GM19043 (cell line): ENCODE measurements around the gene OR5J2.
"Not testable (repeated sequence)": the region's sequence is repeated elsewhere in the genome, so short reads cannot be mapped to it uniquely, and the experiment has no call there.

ENCODE experiments used
- ATAC-seq: cut with Tn5 transposase; IDR thresholded peaks from one replicate; pipeline ENCODE4 v1.9.1; 2021; ENCODE audit warnings: low read depth; ENCODE audit not compliant: unreplicated experiment

Gene OR5J2

DNA sequence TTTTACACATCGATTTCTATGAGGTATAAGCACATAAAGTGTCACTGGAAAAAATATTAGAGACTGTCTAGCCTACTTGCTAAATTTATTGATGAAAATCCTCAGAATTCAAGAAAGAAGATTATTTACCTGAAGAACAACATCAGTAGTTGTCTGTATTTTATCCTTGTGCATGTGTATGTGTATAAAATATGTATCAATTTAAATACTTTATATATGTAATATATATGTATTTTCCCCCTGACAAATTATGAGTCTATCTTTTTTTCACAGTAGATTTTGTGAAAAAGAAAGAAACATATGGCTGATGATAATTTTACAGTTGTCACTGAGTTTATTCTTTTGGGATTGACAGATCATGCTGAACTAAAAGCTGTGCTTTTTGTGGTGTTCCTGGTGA, at the start of gene OR5J2:
OR5J2 (plus strand) TSS at position 301 of the 400 bp plus-strand sequence; CDS start at position 301, 0 bp downstream.
- ATAC-seq, result no peak

DNA sequence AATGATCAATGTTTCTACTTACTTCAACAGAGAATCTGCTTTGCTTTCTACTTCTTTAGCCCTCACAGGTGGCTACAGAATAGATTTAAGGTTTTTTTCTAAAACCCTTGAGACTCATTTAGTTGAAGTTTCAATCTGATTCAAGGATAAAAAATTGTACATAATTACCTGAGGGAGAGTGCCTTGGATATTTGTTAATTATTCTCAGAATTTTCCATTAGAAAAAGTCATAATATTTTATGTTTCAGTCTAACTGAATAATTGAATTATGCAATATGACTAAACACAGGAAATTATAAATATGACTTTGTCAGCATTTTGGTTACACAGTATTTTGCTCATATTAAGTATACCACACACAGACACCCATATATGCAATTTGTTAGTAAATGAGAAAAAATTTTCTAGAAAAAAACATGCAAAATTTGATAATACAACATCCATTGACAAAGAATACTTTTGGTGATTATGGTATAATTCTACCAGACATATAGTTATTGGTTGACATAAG, 36.2 kb upstream of the OR5J2 start, which contains the start of gene OR8J3:
OR8J3 (minus strand) TSS at position 51 of the 511 bp plus-strand sequence. CDS start 2,483 bp downstream, outside the sequence.
- no peak for ATAC-seq

DNA sequence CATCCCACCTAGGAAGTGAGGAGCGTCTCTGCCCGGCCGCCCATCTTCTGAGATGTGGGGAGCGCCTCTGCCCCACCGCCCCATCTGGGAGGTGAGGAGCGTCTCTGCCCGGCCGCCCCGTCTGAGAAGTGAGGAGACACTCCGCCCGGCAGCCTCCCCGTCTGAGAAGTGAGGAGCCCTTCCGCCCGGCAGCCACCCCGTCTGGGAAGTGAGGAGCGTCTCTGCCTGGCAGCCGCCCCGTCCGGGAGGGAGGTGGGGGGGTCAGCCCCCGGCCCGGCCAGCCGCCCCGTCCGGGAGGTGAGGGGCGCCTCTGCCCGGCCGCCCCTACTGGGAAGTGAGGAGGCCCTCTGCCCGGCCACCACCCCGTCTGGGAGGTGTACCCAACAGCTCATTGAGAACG, 32.7 kb upstream of the OR5J2 start:
- not testable (repeated sequence) for ATAC-seq

- ATAC-seq, result no peak
Measured at GRCh38 chr11:56151376-56151775, 25.0 kb upstream of the OR5J2 start.

DNA sequence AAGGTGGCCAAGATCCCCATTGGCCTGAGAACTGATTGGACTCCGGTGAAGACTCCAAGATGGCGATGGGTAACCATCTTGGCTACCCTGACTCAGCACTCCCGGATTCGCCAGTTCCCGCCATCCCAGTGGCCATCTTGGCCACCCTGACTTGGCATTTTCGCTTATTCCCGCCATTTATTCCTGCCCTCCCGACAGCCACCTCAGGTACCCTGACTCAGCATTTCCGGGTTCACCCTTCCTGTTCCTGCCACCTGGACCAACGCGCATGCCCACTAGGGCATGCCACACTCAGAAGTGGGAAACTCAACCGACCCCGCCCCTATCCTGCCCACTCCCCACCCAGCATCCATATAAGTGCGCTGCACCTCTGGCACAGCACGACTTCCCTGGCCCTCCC, 24.1 kb upstream of the OR5J2 start:
- ATAC-seq, result no peak

GRCh38 chr11:56160217-56160616, 16.2 kb upstream of the OR5J2 start, which contains the start of gene OR8K5:
Gene OR8K5, minus strand, starts transcription at chr11:56160317. Its CDS starts 0 bp downstream, at chr11:56160317.
- ATAC-seq, result no peak

GRCh38 chr11:56163804-56164203, 12.6 kb upstream of the OR5J2 start:
- no peak for ATAC-seq

DNA sequence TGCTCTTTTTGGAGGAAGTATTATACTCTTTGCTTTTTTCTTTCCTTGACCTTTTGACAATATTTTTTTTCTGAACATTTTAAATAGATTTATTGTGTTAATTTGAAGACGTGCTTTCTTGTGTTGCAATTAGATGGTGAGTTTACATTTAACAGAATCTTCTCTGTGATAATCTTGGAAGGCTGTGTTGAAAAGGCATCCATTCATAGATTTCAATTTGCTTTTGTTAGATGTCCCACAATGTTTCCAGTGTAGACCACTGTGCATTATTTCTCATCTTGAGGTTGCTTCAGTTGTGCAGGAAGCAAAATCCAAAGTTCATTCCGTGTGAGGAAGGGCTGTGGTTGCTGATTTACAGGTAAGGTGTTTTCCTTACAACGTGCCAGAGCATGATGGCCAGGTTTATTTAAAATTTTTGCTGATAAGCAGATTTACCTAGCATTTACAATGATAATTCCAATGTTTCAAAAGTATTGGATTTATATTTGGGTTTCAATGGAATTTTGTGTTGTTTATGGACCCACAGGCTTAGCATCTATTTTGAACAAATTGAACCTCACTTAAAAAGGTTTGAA, 4.1 kb upstream of the OR5J2 start:
- no peak for ATAC-seq

DNA sequence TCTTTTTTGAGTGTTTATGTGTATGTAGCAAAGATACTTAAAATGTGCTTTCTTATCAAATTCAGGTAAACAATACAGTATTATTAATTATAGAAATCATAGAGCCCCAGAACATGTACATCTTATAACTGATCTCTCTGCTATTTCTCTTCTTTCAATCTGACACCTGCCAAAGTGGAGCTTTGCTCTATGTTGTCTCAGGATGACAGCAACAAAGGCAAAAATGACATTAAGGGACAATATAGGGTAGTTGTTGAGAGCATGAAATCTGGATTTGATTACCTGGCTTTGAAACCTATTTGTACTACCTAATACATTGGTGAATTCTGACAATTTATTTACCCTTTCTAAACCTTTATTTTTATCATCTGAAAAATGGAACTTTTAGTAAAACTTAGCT, 7.0 kb downstream of the OR5J2 start:
- ATAC-seq, result no peak

DNA sequence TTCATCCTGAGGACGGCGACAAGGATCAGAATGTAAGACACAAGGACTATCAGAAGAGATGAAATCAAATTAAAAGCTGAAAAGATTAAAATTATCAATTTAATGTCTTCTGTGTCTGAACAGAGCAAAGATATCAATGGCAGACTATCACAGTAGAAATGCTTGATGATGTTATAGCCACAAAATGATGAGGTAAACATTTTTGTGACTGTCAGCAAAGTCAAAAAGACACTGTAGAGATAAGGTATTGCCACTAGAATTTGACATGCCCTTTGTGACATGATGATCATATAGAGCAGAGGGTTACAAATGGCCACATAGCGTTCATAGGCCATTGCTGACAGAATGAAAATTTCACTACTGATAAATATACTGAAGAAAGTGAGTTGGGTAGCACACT, 12.2 kb downstream of the OR5J2 start:
- ATAC-seq, result no peak

DNA sequence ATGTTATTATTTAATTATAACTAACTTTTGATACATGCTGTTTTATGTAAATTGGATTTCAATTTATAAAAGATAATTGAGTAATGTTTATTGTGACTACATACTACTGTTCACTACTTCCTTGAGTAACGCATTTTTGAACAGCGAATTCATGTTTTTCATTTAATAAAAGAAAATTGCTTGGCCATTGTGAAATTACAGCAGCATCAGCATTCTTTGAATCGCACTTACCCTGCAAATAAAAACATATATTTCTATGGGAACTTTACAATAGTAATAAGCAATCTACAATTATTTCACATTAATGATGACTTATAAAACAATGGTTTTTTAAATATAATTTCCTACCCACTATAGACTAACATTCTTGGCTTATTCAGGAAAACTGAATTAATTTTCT, 20.3 kb downstream of the OR5J2 start:
- no peak for ATAC-seq

DNA sequence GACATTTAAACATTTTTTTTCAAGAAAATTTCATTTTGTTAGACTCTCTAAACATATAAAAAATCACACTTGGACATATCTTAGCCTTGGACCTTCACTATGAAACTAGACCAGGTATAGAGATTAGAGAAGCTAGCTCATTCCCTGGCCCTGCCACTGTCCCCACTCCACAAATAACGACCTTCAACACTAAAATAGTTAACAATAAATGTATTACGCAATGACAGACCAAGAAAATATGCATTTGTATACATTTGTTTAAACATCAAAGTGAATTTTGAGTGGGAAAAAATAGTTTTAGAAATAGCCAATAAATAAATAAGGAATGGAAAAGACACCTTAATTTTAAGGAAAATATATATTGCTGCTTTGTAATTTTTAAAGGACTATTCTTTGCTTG, 20.9 kb downstream of the OR5J2 start:
- ATAC-seq, result no peak

DNA sequence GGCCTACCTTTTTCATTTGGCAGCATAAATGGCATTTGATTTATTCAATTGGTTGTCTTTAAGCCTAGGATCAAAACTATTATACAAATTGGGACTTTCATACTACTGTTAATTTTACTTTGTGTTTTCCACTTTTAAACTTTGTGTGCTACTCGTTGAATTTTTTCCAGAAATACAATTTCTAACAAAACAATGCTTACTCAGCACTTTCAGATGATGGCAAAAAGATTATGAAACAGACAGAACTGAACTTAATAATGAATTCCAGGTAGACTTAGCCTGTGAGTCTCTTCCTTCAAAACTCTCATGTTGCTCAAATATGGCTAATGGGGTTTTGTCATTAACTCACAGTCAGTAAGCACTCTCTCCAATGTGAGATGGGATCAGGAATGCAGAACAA, 31.4 kb downstream of the OR5J2 start:
- no peak for ATAC-seq

DNA sequence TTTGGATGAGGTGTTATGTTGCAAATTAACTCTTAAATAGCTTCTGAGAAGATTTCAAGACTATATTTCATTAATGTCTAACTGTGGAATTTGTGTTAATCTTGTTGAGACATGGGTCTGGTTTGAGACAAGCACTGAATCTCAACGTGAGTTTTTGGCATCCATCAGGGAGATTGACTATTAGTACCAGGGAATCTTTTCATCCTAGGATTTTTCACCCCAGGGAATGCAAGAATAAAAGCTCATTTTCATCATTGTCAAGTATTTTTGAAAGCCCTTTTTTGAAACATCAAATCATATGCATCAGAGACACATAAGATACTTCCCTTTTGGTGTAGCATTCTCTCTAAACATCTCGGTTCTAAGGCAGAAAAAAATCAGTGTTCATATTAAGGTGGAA, 38.1 kb downstream of the OR5J2 start:
- ATAC-seq, result no peak

GRCh38 chr11:56219735-56220134, 43.3 kb downstream of the OR5J2 start:
- not testable (repeated sequence) for ATAC-seq
